Fibroblast of the aortic adventitia (primary cell): ENCODE results near the gene GSG1L. TPM values are rescaled to one million over a fixed set of nuclear protein-coding genes. Genes with fewer than 3 reads are reported as not detected.

ENCODE experiments used
- DNase-seq: peaks from one replicate; pipeline ENCODE4 v3.0.0-alpha.2; 2010; ENCODE audit warnings: low read depth
- H3K4me3 ChIP-seq: 2 replicates; pipeline ENCODE4 v1.5.1; 2011; ENCODE audit warnings: low read depth, mild to moderate bottlenecking, control low read depth, low read length, moderate library complexity
- CTCF ChIP-seq: IDR thresholded peaks from 2 replicates; pipeline ENCODE4 v1.5.1; 2011; ENCODE audit warnings: mild to moderate bottlenecking, low read length, control low read depth, inconsistent platforms; ENCODE audit not compliant: insufficient read depth
- total RNA-seq: library from RNA; depleted of rRNA; stranded (reverse); fragments of >200 nt; gene quantifications from 2 replicates; pipeline ENCODE4 v1.2.3, GENCODE V29; 2012; ENCODE audit warnings: low replicate concordance

GSG1L gene
- total RNA-seq, 1 donor: not detected

- H3K4me3 ChIP-seq: no peak overlapping the region
- peak; percentile 49 for DNase-seq
These were observed 301.1 kb downstream of the GSG1L start for GRCh38 chr16:27762441-27762840.

GRCh38 chr16:27761816-27762215, 301.7 kb downstream of the GSG1L start:
- no peak overlapping the region for H3K4me3 ChIP-seq
- no peak for TF ChIP-seq CTCF
- no peak for DNase-seq

More at GRCh38 chr16:27762441-27762840, 301.1 kb downstream of the GSG1L start:
- no peak for TF ChIP-seq CTCF

GRCh38 chr16:27760789-27761176, 302.7 kb downstream of the GSG1L start:
- no peak for TF ChIP-seq CTCF
- H3K4me3 ChIP-seq: no peak overlapping the region
- no peak for DNase-seq

- no peak overlapping the region for H3K4me3 ChIP-seq
- DNase-seq: no peak
- TF ChIP-seq CTCF: no peak
These were observed 303.3 kb downstream of the GSG1L start for GRCh38 chr16:27759967-27760788.

GRCh38 chr16:27759301-27759871, 304.1 kb downstream of the GSG1L start:
- H3K4me3 ChIP-seq: no peak overlapping the region
- peak; percentile 61 for DNase-seq
- no peak for TF ChIP-seq CTCF

- H3K4me3 ChIP-seq: no peak overlapping the region
- TF ChIP-seq CTCF: no peak
- DNase-seq: no peak
These were observed 305.0 kb downstream of the GSG1L start for GRCh38 chr16:27758544-27758943.
